SKM-1 (cell line): ENCODE results near the gene WDR45B.
A peak's percentile ranks its signal among the peaks of the same experiment; 100 is the strongest.

Experiments
- DNase-seq: peaks from one replicate; lab custom pipeline; 2025; ENCODE audit not compliant: unreplicated experiment; lab: John Stamatoyannopoulos, UW

The WDR45B gene

GRCh38 chr17:82631544-82631943, 16.7 kb downstream of the WDR45B start:
- DNase-seq = no peak

GRCh38 chr17:82630212-82630611, 18.0 kb downstream of the WDR45B start:
- DNase-seq = no peak

- DNase-seq = no peak
These were observed 18.5 kb downstream of the WDR45B start for GRCh38 chr17:82629748-82630147.

GRCh38 chr17:82627405-82627804, 20.8 kb downstream of the WDR45B start:
- DNase-seq = no peak

- DNase-seq = peak; percentile 43
These were observed 24.5 kb downstream of the WDR45B start for GRCh38 chr17:82623707-82624106.

GRCh38 chr17:82619641-82620040, 28.6 kb downstream of the WDR45B start:
- DNase-seq = no peak

GRCh38 chr17:82619211-82619610, 29.0 kb downstream of the WDR45B start:
- no peak for DNase-seq

GRCh38 chr17:82616021-82616711, 32.1 kb downstream of the WDR45B start:
- DNase-seq = no peak

- DNase-seq = no peak
These were observed 32.9 kb downstream of the WDR45B start for GRCh38 chr17:82615084-82616020.

GRCh38 chr17:82614095-82614631, 34.1 kb downstream of the WDR45B start:
- no peak for DNase-seq

GRCh38 chr17:82613283-82614094, 34.8 kb downstream of the WDR45B start:
- DNase-seq = no peak

GRCh38 chr17:82611140-82612058, 36.8 kb downstream of the WDR45B start:
- no peak for DNase-seq

GRCh38 chr17:82609655-82610054, 38.6 kb downstream of the WDR45B start:
- DNase-seq = no peak

- DNase-seq = no peak
These were observed 39.4 kb downstream of the WDR45B start for GRCh38 chr17:82608816-82609215.

- DNase-seq = no peak
These were observed 42.2 kb downstream of the WDR45B start for GRCh38 chr17:82605939-82606600.

- DNase-seq = no peak
These were observed 43.7 kb downstream of the WDR45B start for GRCh38 chr17:82604532-82604931.

GRCh38 chr17:82603981-82604448, 44.2 kb downstream of the WDR45B start:
- DNase-seq = no peak

GRCh38 chr17:82602986-82603710, 45.1 kb downstream of the WDR45B start:
- DNase-seq = no peak

- no peak for DNase-seq
These were observed 45.8 kb downstream of the WDR45B start for GRCh38 chr17:82602487-82602886.
